HEK293 (cell line): ENCODE results near the gene HNRNPC.

Experiments
- CTCF ChIA-PET: fragments of 350-600 bp; formaldehyde crosslinking; extraction: SDS; loops from one replicate; lab custom pipeline; 2021; ENCODE audit warnings: antibody characterized with exemption; lab: Yijun Ruan, JAX
- POLR2A ChIA-PET: fragments of 300-600 bp; formaldehyde crosslinking; extraction: SDS; loops from one replicate; lab custom pipeline; 2020; ENCODE audit warnings: antibody characterized with exemption, inconsistent platforms; lab: Yijun Ruan, JAX
- H3K27ac ChIP-seq: fragments of 200-500 bp; sonication (Bioruptor generic); 2 replicates; pipeline ENCODE4 v1.5.1; 2014; ENCODE audit warnings: low read depth, low read length, control low read depth, inconsistent platforms; ENCODE audit errors: extremely low read depth
- H3K36me3 ChIP-seq, 2 experiments: fragments of 200-500 bp in 1 of 2; sonication (Bioruptor generic) in 1 of 2; 1 replicate in 1 of 2; 2 replicates in 1 of 2; pipeline ENCODE4 v1.5.1; 2014 to 2017; ENCODE audit warnings: inconsistent platforms in 2 of 2, low read length in 2 of 2; ENCODE audit not compliant: control insufficient read depth in 2 of 2, insufficient read depth in 1 of 2
- H3K4me1 ChIP-seq: fragments of 200-500 bp; sonication (Bioruptor generic); 2 replicates; pipeline ENCODE4 v1.5.1; 2014; ENCODE audit warnings: mild to moderate bottlenecking, low read length, inconsistent platforms; ENCODE audit not compliant: control insufficient read depth, insufficient read depth
- H3K4me3 ChIP-seq: 2 replicates; pipeline ENCODE4 v1.5.1; 2011; ENCODE audit warnings: low read depth, mild to moderate bottlenecking, control low read depth, low read length, moderate library complexity
- H3K9me3 ChIP-seq: fragments of 200-500 bp; sonication (Bioruptor generic); 2 replicates; pipeline ENCODE4 v1.5.1; 2014; ENCODE audit warnings: low read depth, low read length, inconsistent platforms; ENCODE audit not compliant: control insufficient read depth, insufficient read depth
- FEZF1 ChIP-seq: fragments of 450-650 bp; formaldehyde crosslinking; IDR thresholded peaks from 2 replicates; pipeline ENCODE4 v1.5.1; 2016; ENCODE audit warnings: missing biosample characterization, missing genetic modification characterization
- GLI4 ChIP-seq: fragments of 450-650 bp; formaldehyde crosslinking; IDR thresholded peaks from 2 replicates; pipeline ENCODE4 v1.5.1; 2016; ENCODE audit warnings: missing biosample characterization, missing genetic modification characterization
- GLIS2 ChIP-seq: fragments of 450-650 bp; formaldehyde crosslinking; IDR thresholded peaks from 2 replicates; pipeline ENCODE4 v1.5.1; 2016; ENCODE audit warnings: missing biosample characterization, missing genetic modification characterization
- KLF16 ChIP-seq: fragments of 450-650 bp; formaldehyde crosslinking; IDR thresholded peaks from 2 replicates; pipeline ENCODE4 v1.5.1; 2017; ENCODE audit warnings: missing biosample characterization, missing genetic modification characterization
- KLF7 ChIP-seq: fragments of 450-650 bp; formaldehyde crosslinking; IDR thresholded peaks from 2 replicates; pipeline ENCODE4 v1.5.1; 2016; ENCODE audit warnings: missing biosample characterization, missing genetic modification characterization, borderline replicate concordance
- SP2 ChIP-seq: fragments of 450-650 bp; formaldehyde crosslinking; IDR thresholded peaks from 2 replicates; pipeline ENCODE4 v1.5.1; 2016; ENCODE audit warnings: missing biosample characterization, missing genetic modification characterization
- SP7 ChIP-seq: fragments of 450-650 bp; formaldehyde crosslinking; IDR thresholded peaks from 2 replicates; pipeline ENCODE4 v1.5.1; 2016; ENCODE audit warnings: missing biosample characterization, missing genetic modification characterization
- YY1 ChIP-seq: fragments of 450-650 bp; formaldehyde crosslinking; IDR thresholded peaks from 2 replicates; pipeline ENCODE4 v1.5.1; 2018; ENCODE audit warnings: missing biosample characterization, missing genetic modification characterization
- ZBTB20 ChIP-seq: fragments of 450-650 bp; formaldehyde crosslinking; IDR thresholded peaks from 2 replicates; pipeline ENCODE4 v1.5.1; 2016; ENCODE audit warnings: missing biosample characterization, missing genetic modification characterization
- ZBTB7A ChIP-seq: fragments of 450-650 bp; formaldehyde crosslinking; IDR thresholded peaks from 2 replicates; pipeline ENCODE4 v1.5.1; 2016; ENCODE audit warnings: low read depth, missing biosample characterization, missing genetic modification characterization
- ZEB2 ChIP-seq: fragments of 450-650 bp; formaldehyde crosslinking; IDR thresholded peaks from 2 replicates; pipeline ENCODE4 v1.5.1; 2016; ENCODE audit warnings: missing biosample characterization, missing genetic modification characterization
- ZNF10 ChIP-seq: fragments of 450-650 bp; formaldehyde crosslinking; IDR thresholded peaks from 2 replicates; pipeline ENCODE4 v1.5.1; 2017; ENCODE audit warnings: missing biosample characterization, missing genetic modification characterization
- ZNF146 ChIP-seq: fragments of 450-650 bp; formaldehyde crosslinking; IDR thresholded peaks from 2 replicates; pipeline ENCODE4 v1.5.1; 2016; ENCODE audit warnings: missing biosample characterization, missing genetic modification characterization
- ZNF2 ChIP-seq: fragments of 450-650 bp; formaldehyde crosslinking; IDR thresholded peaks from 2 replicates; pipeline ENCODE4 v1.5.1; 2016; ENCODE audit warnings: missing biosample characterization, missing genetic modification characterization
- ZNF23 ChIP-seq: fragments of 450-650 bp; formaldehyde crosslinking; IDR thresholded peaks from 2 replicates; pipeline ENCODE4 v1.5.1; 2016; ENCODE audit warnings: missing biosample characterization, missing genetic modification characterization, borderline replicate concordance
- ZNF335 ChIP-seq: fragments of 450-650 bp; formaldehyde crosslinking; conservative IDR thresholded peaks from 2 replicates; pipeline ENCODE4 v1.5.1; 2016; ENCODE audit warnings: missing biosample characterization, missing genetic modification characterization
- ZNF426 ChIP-seq: fragments of 450-650 bp; formaldehyde crosslinking; IDR thresholded peaks from 2 replicates; pipeline ENCODE4 v1.5.1; 2017; ENCODE audit warnings: missing biosample characterization, missing genetic modification characterization, mild to moderate bottlenecking, inconsistent platforms, moderate library complexity
- ZNF48 ChIP-seq: fragments of 450-650 bp; formaldehyde crosslinking; IDR thresholded peaks from 2 replicates; pipeline ENCODE4 v1.5.1; 2016; ENCODE audit warnings: missing biosample characterization, missing genetic modification characterization
- ZNF529 ChIP-seq: fragments of 450-650 bp; formaldehyde crosslinking; IDR thresholded peaks from 2 replicates; pipeline ENCODE4 v1.5.1; 2017; ENCODE audit warnings: missing genetic modification characterization, missing biosample characterization; ENCODE audit not compliant: insufficient replicate concordance
- ZNF561 ChIP-seq: fragments of 450-650 bp; IDR thresholded peaks from 2 replicates; pipeline ENCODE4 v1.5.1; 2018; ENCODE audit warnings: missing biosample characterization, missing genetic modification characterization, borderline replicate concordance
- ZNF585B ChIP-seq: fragments of 450-650 bp; formaldehyde crosslinking; IDR thresholded peaks from 2 replicates; pipeline ENCODE4 v1.5.1; 2016; ENCODE audit warnings: missing biosample characterization, missing genetic modification characterization
- ZNF610 ChIP-seq: fragments of 450-650 bp; formaldehyde crosslinking; IDR thresholded peaks from 2 replicates; pipeline ENCODE4 v1.5.1; 2016; ENCODE audit warnings: missing biosample characterization, missing genetic modification characterization, borderline replicate concordance
- ZNF629 ChIP-seq: fragments of 450-650 bp; formaldehyde crosslinking; IDR thresholded peaks from 2 replicates; pipeline ENCODE4 v1.5.1; 2017; ENCODE audit warnings: missing biosample characterization, missing genetic modification characterization
- ZNF791 ChIP-seq: fragments of 450-650 bp; formaldehyde crosslinking; IDR thresholded peaks from 2 replicates; pipeline ENCODE4 v1.5.1; 2016; ENCODE audit warnings: missing biosample characterization, missing genetic modification characterization
- ZNF830 ChIP-seq: fragments of 450-650 bp; IDR thresholded peaks from 2 replicates; pipeline ENCODE4 v1.5.0; 2018; ENCODE audit warnings: missing biosample characterization, missing genetic modification characterization, low read depth, mild to moderate bottlenecking, moderate library complexity
- ZSCAN23 ChIP-seq: fragments of 450-650 bp; formaldehyde crosslinking; IDR thresholded peaks from 2 replicates; pipeline ENCODE4 v1.5.1; 2016; ENCODE audit warnings: missing biosample characterization, missing genetic modification characterization
- ZSCAN30 ChIP-seq: fragments of 450-650 bp; IDR thresholded peaks from 2 replicates; pipeline ENCODE4 v1.5.1; 2018; ENCODE audit warnings: missing biosample characterization, mild to moderate bottlenecking, missing genetic modification characterization, moderate library complexity
- TF ChIP-seq, protein P1 (sequence below): fragments of 450-650 bp; formaldehyde crosslinking; IDR thresholded peaks from 2 replicates; pipeline ENCODE4 v1.5.1; 2016; ENCODE audit warnings: missing biosample characterization, missing genetic modification characterization
- TF ChIP-seq, protein P2 (sequence below): fragments of 450-650 bp; formaldehyde crosslinking; conservative IDR thresholded peaks from 2 replicates; pipeline ENCODE4 v1.5.1; 2016; ENCODE audit warnings: low read depth, missing biosample characterization, missing genetic modification characterization
- TF ChIP-seq, protein P3 (sequence below): IDR thresholded peaks from 2 replicates; pipeline ENCODE4 v1.6.1; 2011; ENCODE audit warnings: mild to moderate bottlenecking, low read depth, low read length, borderline replicate concordance

HNRNPC gene

GRCh38 chr14:21269252-21270046 lies at the start of gene HNRNPC:
Gene HNRNPC, minus strand, starts transcription at chr14:21269442. Its CDS starts 35,249 bp downstream, at chr14:21234193.
- peak within 1 kb of the TSS; percentile 90 for H3K4me3 ChIP-seq
- ChIA-PET CTCF (no interaction called here), POLR2A (interaction anchor here (0.6 to 0.7 kb wide), 3 partner anchors 22 to 157 kb away, joined by 4 to 6 read pairs (median 5); no protein-coding TSS in a partner anchor)
- H3K4me1 ChIP-seq = peaks cover 14% of the 10 kb centered on the region
- H3K36me3 ChIP-seq = peaks cover 17 to 45% of the 10 kb centered on the region in 2 experiments
- H3K9me3 ChIP-seq = no peaks in the 10 kb centered on the region
- peak within 1 kb of the TSS; percentile 94 for H3K27ac ChIP-seq
- TF ChIP-seq ZNF146 (no peak), ZNF610 (tag by site-specific recombination) (peak; percentile 35; the same call in 1 of the 2 replicates), KLF16 (tag by site-specific recombination) (peak; percentile 49; the same call in 1 of the 2 replicates), ZEB2 (tag by site-specific recombination) (0 out of 2 replicates have a peak, but pooled peaks have one; percentile 37), SP2 (tag by site-specific recombination) (peak; percentile 97), ZSCAN30 (tag by site-specific recombination) (0 out of 2 replicates have a peak, but pooled peaks have one; percentile 40), GLIS2 (no peak), ZNF48 (tag by site-specific recombination) (no peak), ZNF791 (tag by site-specific recombination) (no peak), ZSCAN23 (peak; percentile 44; the same call in 1 of the 2 replicates), ZBTB20 (tag by site-specific recombination) (no peak), ZBTB7A (tag by site-specific recombination) (no peak), ZNF10 (tag by site-specific recombination) (peak; percentile 75; the same call in 1 of the 2 replicates), ZNF23 (tag by site-specific recombination) (no peak), SP7 (tag by site-specific recombination) (peak; percentile 46), ZNF561 (tag by site-specific recombination) (peak; percentile 93), ZNF426 (tag by site-specific recombination) (no peak), YY1 (tag by site-specific recombination) (peak; percentile 69), ZNF2 (peak; percentile 67; the same call in 1 of the 2 replicates), FEZF1 (no peak), GLI4 (no peak), ZNF529 (no peak), ZNF335 (tag by site-specific recombination) (peak; percentile 50), ZNF830 (tag by site-specific recombination) (no peak), ZNF629 (0 out of 2 replicates have a peak, but pooled peaks have one; percentile 31), KLF7 (tag by site-specific recombination) (0 out of 2 replicates have a peak, but pooled peaks have one; percentile 26), ZNF585B (tag by site-specific recombination) (no peak)
- TF ChIP-seq, protein P1, sequence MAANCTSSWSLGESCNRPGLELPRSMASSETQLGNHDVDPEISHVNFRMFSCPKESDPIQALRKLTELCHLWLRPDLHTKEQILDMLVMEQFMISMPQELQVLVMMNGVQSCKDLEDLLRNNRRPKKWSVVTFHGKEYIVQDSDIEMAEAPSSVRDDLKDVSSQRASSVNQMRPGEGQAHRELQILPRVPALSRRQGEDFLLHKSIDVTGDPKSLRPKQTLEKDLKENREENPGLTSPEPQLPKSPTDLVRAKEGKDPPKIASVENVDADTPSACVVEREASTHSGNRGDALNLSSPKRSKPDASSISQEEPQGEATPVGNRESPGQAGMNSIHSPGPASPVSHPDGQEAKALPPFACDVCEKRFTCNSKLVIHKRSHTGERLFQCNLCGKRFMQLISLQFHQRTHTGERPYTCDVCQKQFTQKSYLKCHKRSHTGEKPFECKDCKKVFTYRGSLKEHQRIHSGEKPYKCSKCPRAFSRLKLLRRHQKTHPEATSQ (tag by site-specific recombination) = no peak
- TF ChIP-seq, protein P2, sequence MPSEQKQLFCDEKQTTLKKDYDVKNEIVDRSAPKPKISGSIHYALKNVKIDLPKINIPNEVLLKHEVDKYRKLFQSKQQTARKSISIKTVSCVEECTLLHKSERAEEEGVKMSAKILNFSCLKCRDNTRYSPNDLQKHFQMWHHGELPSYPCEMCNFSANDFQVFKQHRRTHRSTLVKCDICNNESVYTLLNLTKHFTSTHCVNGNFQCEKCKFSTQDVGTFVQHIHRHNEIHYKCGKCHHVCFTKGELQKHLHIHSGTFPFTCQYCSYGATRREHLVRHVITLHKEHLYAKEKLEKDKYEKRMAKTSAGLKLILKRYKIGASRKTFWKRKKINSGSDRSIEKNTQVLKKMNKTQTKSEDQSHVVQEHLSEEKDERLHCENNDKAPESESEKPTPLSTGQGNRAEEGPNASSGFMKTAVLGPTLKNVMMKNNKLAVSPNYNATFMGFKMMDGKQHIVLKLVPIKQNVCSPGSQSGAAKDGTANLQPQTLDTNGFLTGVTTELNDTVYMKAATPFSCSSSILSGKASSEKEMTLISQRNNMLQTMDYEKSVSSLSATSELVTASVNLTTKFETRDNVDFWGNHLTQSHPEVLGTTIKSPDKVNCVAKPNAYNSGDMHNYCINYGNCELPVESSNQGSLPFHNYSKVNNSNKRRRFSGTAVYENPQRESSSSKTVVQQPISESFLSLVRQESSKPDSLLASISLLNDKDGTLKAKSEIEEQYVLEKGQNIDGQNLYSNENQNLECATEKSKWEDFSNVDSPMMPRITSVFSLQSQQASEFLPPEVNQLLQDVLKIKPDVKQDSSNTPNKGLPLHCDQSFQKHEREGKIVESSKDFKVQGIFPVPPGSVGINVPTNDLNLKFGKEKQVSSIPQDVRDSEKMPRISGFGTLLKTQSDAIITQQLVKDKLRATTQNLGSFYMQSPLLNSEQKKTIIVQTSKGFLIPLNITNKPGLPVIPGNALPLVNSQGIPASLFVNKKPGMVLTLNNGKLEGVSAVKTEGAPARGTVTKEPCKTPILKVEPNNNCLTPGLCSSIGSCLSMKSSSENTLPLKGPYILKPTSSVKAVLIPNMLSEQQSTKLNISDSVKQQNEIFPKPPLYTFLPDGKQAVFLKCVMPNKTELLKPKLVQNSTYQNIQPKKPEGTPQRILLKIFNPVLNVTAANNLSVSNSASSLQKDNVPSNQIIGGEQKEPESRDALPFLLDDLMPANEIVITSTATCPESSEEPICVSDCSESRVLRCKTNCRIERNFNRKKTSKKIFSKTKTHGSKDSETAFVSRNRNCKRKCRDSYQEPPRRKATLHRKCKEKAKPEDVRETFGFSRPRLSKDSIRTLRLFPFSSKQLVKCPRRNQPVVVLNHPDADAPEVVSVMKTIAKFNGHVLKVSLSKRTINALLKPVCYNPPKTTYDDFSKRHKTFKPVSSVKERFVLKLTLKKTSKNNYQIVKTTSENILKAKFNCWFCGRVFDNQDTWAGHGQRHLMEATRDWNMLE (tag by site-specific recombination) = peak; percentile 69
- TF ChIP-seq, protein P3, sequence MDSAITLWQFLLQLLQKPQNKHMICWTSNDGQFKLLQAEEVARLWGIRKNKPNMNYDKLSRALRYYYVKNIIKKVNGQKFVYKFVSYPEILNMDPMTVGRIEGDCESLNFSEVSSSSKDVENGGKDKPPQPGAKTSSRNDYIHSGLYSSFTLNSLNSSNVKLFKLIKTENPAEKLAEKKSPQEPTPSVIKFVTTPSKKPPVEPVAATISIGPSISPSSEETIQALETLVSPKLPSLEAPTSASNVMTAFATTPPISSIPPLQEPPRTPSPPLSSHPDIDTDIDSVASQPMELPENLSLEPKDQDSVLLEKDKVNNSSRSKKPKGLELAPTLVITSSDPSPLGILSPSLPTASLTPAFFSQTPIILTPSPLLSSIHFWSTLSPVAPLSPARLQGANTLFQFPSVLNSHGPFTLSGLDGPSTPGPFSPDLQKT = peak; percentile 69
